Loucy (cell line): ENCODE data around the gene PHOX2B.

Experiments
- EZH2phosphoT487 ChIP-seq: fragments of 200-600 bp; IDR thresholded peaks from 2 replicates; pipeline ENCODE4 v1.6.1; 2018; ENCODE audit warnings: antibody characterized with exemption, mild to moderate bottlenecking, moderate library complexity, borderline replicate concordance
- TF ChIP-seq, protein P1 (sequence below): fragments of 200-600 bp; sonication (generic); conservative IDR thresholded peaks from 2 replicates; pipeline ENCODE4 v1.5.1; 2014; ENCODE audit warnings: mild to moderate bottlenecking, antibody characterized with exemption, low read length

DNA sequence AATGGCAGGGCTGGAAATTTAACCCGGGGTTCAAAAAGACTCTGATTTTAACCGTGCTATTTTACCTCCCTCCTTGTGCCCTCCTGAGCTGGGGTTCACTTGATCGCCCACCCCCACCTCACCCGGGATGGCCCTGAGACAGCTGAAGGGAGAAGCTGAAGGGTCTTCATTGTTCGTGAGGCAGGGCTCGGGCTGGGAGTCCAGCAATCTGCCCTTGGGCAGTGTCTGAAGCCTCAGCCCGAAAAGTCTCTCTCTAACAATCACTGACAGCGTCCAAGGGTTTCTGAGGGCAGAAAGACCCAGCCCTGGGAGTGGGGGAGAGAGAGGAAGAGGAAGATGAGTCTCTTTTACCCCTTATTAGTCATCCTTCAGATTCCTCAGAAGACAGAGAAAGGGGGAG is 39.4 kb upstream of the PHOX2B start:
- no peak for TF ChIP-seq EZH2phosphoT487
- TF ChIP-seq, protein P1, sequence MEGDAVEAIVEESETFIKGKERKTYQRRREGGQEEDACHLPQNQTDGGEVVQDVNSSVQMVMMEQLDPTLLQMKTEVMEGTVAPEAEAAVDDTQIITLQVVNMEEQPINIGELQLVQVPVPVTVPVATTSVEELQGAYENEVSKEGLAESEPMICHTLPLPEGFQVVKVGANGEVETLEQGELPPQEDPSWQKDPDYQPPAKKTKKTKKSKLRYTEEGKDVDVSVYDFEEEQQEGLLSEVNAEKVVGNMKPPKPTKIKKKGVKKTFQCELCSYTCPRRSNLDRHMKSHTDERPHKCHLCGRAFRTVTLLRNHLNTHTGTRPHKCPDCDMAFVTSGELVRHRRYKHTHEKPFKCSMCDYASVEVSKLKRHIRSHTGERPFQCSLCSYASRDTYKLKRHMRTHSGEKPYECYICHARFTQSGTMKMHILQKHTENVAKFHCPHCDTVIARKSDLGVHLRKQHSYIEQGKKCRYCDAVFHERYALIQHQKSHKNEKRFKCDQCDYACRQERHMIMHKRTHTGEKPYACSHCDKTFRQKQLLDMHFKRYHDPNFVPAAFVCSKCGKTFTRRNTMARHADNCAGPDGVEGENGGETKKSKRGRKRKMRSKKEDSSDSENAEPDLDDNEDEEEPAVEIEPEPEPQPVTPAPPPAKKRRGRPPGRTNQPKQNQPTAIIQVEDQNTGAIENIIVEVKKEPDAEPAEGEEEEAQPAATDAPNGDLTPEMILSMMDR: no peak
